CD4-positive, alpha-beta T cell treated with Interleukin-6 at 100 ng/mL for 8 hours (primary cell): Measurements from ENCODE around the gene RAB4B.
"Not testable (repeated sequence)": the region's sequence is repeated elsewhere in the genome, so short reads cannot be mapped to it uniquely, and the experiment has no call there.

Experiments used
- DNase-seq: peaks from one replicate; pipeline ENCODE4 v3.0.0-alpha.2; 2020; ENCODE audit warnings: mixed read lengths, low spot score

Gene RAB4B

GRCh38 chr19:40750874-40751537, 27.0 kb upstream of the RAB4B start, which contains the start of gene SNRPA:
SNRPA (plus strand) TSS chr19:40751203; CDS start chr19:40751409, 206 bp downstream.
- DNase-seq: peak; percentile 94

GRCh38 chr19:40752257-40752781, 25.7 kb upstream of the RAB4B start:
- no peak for DNase-seq

GRCh38 chr19:40754611-40755247, 23.3 kb upstream of the RAB4B start:
- DNase-seq: no peak

- DNase-seq: no peak
These were observed 22.8 kb upstream of the RAB4B start for GRCh38 chr19:40755248-40755624.

- DNase-seq: no peak
These were observed 22.3 kb upstream of the RAB4B start for GRCh38 chr19:40755791-40756190.

- no peak for DNase-seq
These were observed 21.4 kb upstream of the RAB4B start for GRCh38 chr19:40756502-40757110.

GRCh38 chr19:40758491-40758890, 19.6 kb upstream of the RAB4B start:
- DNase-seq: no peak

- DNase-seq: no peak
These were observed 18.7 kb upstream of the RAB4B start for GRCh38 chr19:40759352-40759751.

- DNase-seq: no peak
These were observed 15.1 kb upstream of the RAB4B start for GRCh38 chr19:40762754-40763470.

- DNase-seq: no peak
These were observed 14.5 kb upstream of the RAB4B start for GRCh38 chr19:40763526-40763925.

GRCh38 chr19:40763963-40764362, 14.1 kb upstream of the RAB4B start:
- no peak for DNase-seq

- not testable (repeated sequence) for DNase-seq
These were observed 11.7 kb upstream of the RAB4B start for GRCh38 chr19:40766385-40766784.

- no peak for DNase-seq
These were observed 9.2 kb upstream of the RAB4B start for GRCh38 chr19:40768869-40769268.

- DNase-seq: peak; percentile 12
These were observed 6.8 kb upstream of the RAB4B start for GRCh38 chr19:40771101-40771862.

- DNase-seq: no peak
These were observed 3.0 kb upstream of the RAB4B start, which contains the start of gene MIA for GRCh38 chr19:40774916-40775631. MIA (plus strand) TSS chr19:40775521; CDS start chr19:40775543, 22 bp downstream.

GRCh38 chr19:40775632-40776022, 2.4 kb upstream of the RAB4B start:
- DNase-seq: no peak

GRCh38 chr19:40776364-40776763, 1.7 kb upstream of the RAB4B start:
- no peak for DNase-seq

GRCh38 chr19:40776932-40777644, 959 bp upstream of the RAB4B start:
- peak; percentile 92 for DNase-seq

GRCh38 chr19:40777645-40777936, 456 bp upstream of the RAB4B start:
- no peak for DNase-seq

GRCh38 chr19:40778706-40779284, 748 bp downstream of the RAB4B start:
- no peak for DNase-seq
